GM19372 (cell line): ENCODE data around the gene GP1BB.

ENCODE experiments used
- ATAC-seq: cut with Tn5 transposase; IDR thresholded peaks from one replicate; pipeline ENCODE4 v1.9.1; 2021; ENCODE audit warnings: mild to moderate bottlenecking, low read depth, moderate library complexity; ENCODE audit not compliant: unreplicated experiment

Gene GP1BB

GRCh38 chr22:19739448-19739895 lies 16.1 kb downstream of the GP1BB start:
- ATAC-seq = no peak

GRCh38 chr22:19739911-19740449 lies 16.6 kb downstream of the GP1BB start:
- no peak for ATAC-seq

- no peak for ATAC-seq
These were observed 17.2 kb downstream of the GP1BB start for GRCh38 chr22:19740586-19740985.

GRCh38 chr22:19741053-19741452 lies 17.7 kb downstream of the GP1BB start:
- ATAC-seq = no peak

- no peak for ATAC-seq
These were observed 19.1 kb downstream of the GP1BB start for GRCh38 chr22:19742160-19743066.

GRCh38 chr22:19743081-19743480 lies 19.7 kb downstream of the GP1BB start:
- ATAC-seq = no peak

- no peak for ATAC-seq
These were observed 20.3 kb downstream of the GP1BB start for GRCh38 chr22:19743651-19744050.

GRCh38 chr22:19744350-19745006 lies 21.1 kb downstream of the GP1BB start:
- no peak for ATAC-seq

GRCh38 chr22:19745155-19746101 lies 22.1 kb downstream of the GP1BB start:
- no peak for ATAC-seq

- no peak for ATAC-seq
These were observed 23.4 kb downstream of the GP1BB start for GRCh38 chr22:19746726-19747125.

- no peak for ATAC-seq
These were observed 24.2 kb downstream of the GP1BB start for GRCh38 chr22:19747551-19747950.

GRCh38 chr22:19748139-19748538 lies 24.8 kb downstream of the GP1BB start:
- ATAC-seq = no peak

- no peak for ATAC-seq
These were observed 25.8 kb downstream of the GP1BB start for GRCh38 chr22:19748991-19749664.

- no peak for ATAC-seq
These were observed 26.5 kb downstream of the GP1BB start for GRCh38 chr22:19749876-19750275.

- no peak for ATAC-seq
These were observed 27.5 kb downstream of the GP1BB start for GRCh38 chr22:19750507-19751490.

- no peak for ATAC-seq
These were observed 28.3 kb downstream of the GP1BB start for GRCh38 chr22:19751497-19752245.

- ATAC-seq = no peak
These were observed 29.9 kb downstream of the GP1BB start for GRCh38 chr22:19753090-19753842.
